22Rv1 (cell line): Measurements from ENCODE around the gene NRF1.

Experiments used
- H3K27ac ChIP-seq: fragments of 450-650 bp; 2 replicates; pipeline ENCODE4 v1.5.1; 2017
- CTCF ChIP-seq: fragments of 450-650 bp; IDR thresholded peaks from 2 replicates; pipeline ENCODE4 v1.5.1; 2017; ENCODE audit warnings: mild to moderate bottlenecking
- ZFX ChIP-seq: fragments of 450-650 bp; IDR thresholded peaks from 2 replicates; pipeline ENCODE4 v1.6.1; 2017; ENCODE audit warnings: antibody characterized with exemption, borderline replicate concordance

Gene NRF1

DNA sequence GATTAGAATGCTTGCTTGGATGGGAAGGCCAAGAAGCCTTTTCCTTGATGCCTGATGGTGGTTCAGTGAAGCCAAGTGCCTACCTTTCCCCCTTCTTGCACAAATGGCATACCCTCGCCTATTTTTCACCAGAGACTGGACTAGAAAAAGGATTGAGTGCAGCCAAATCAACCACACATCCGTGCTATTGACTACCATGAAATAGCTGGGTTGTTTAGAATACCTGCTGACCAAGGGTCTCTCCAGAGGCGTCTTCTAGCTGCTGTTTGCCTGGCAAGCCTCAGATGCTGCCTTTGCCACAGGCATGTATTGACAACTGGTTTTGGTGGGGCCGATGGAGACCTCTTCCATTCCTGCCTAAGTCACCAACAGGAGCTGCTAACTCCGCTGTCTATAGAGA lies 146.5 kb downstream of the NRF1 start:
- no peak for TF ChIP-seq CTCF
- no peak for TF ChIP-seq ZFX
- no peak overlapping the region for H3K27ac ChIP-seq

DNA sequence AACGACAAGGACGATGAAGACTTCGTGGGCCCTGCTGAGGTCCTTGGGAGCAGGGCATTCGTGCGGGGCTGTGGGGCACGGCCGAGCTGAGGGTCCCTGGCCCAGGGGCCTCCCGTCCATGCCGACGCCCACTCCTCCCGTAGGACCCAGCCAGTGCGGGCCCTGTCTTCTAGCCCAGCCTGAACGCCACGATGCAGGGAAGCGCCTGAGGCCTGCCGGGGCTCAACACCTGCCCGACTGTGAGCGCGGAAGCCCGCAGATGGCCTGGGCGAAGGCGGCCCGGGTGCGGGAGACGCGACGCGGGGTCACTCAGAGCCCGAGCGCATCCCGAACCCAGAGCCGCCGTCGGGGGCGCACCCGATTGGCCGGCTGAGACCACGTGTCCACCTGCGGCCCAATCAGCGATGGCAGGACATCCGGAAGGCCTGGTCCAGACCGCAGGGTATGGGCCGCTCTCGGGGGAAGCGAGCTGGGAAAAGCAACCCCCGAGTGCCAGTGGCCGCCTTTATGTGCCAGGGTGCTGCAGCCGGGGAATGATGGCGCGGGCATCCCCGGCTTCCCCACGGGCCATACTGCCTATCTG lies 151.0 kb downstream of the NRF1 start:
- H3K27ac ChIP-seq: no peak overlapping the region
- TF ChIP-seq ZFX (no peak), CTCF (no peak)

DNA sequence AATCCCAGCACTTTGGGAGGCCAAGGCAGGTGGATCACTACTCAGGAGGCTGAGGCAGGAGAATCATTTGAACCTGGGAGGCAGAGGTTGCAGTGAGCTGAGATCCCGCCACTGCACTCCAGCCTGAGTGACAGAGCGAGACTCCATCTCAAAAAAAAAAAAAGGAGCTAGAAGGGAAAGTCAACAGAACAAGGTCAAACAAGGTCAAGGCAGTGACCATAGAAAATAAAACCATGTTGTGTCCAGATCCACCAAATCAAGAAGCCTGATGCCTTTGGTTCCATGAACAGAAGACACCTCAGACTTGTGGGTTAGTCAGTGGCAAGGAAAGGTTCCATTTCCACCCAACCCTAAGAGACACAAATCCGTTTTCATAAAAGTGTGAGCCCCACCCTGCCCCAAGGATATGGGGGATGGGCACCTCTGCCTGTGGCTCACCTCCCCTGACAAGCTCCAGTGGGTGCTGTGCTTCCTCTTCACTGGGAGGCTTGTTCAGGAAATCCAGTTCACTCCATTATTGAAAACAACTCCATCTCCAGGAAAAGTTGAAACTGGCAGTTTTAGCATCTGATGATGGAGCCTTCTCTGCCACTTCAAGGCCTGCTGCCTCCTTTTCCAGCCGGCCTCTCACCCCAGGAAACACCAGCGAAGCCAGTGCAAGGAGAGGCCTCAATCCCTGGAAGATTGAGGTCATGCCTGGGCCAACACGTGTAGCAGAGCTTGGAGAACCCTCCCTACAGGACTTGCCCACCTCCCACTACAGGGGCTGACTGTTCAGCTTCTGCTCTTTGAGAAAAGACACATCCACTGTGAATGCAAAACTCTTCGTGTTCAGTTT lies 152.9 kb downstream of the NRF1 start:
- H3K27ac ChIP-seq: peak overlapping the region; percentile 26; the same call in 1 of the 2 replicates
- TF ChIP-seq CTCF: no peak
- TF ChIP-seq ZFX: no peak

GRCh38 chr7:129765352-129765751 lies 153.8 kb downstream of the NRF1 start:
- TF ChIP-seq CTCF (no peak), ZFX (no peak)

GRCh38 chr7:129767120-129768015 lies 155.8 kb downstream of the NRF1 start:
- no peak overlapping the region for H3K27ac ChIP-seq
- no peak for TF ChIP-seq CTCF
- TF ChIP-seq ZFX: no peak

More at GRCh38 chr7:129765352-129765751, 153.8 kb downstream of the NRF1 start:
- H3K27ac ChIP-seq: no peak overlapping the region

GRCh38 chr7:129768614-129769399 lies 157.3 kb downstream of the NRF1 start:
- no peak overlapping the region for H3K27ac ChIP-seq
- no peak for TF ChIP-seq CTCF
